SK-N-SH (cell line): ENCODE results near the gene COPS4.

Experiments
- CTCF ChIP-seq: fragments of 200-600 bp; sonication (generic); IDR thresholded peaks from 2 replicates; pipeline ENCODE4 v1.6.1; 2017; ENCODE audit warnings: antibody characterized with exemption, mild to moderate bottlenecking, moderate library complexity
- EP300 ChIP-seq, 2 experiments: IDR thresholded peaks; 2 replicates each; pipeline versions ENCODE4 v1.4.0 to v1.6.1; 2012; ENCODE audit warnings: borderline replicate concordance in 1 of 2, low read depth in 1 of 2, low read length in 1 of 2
- JUND ChIP-seq: IDR thresholded peaks from 2 replicates; pipeline ENCODE4 v1.4.0; 2012
- POLR2AphosphoS5 ChIP-seq: IDR thresholded peaks from 2 replicates; pipeline ENCODE4 v1.6.1; 2012; ENCODE audit warnings: low read depth, low read length
- RFX5 ChIP-seq: IDR thresholded peaks from 2 replicates; pipeline ENCODE4 v1.6.1; 2012; ENCODE audit warnings: mild to moderate bottlenecking, improper control_type of control experiment, low read length
- TAF1 ChIP-seq: IDR thresholded peaks from 2 replicates; pipeline ENCODE4 v1.6.1; 2012; ENCODE audit warnings: low read depth, mild to moderate bottlenecking, low read length, moderate library complexity, borderline replicate concordance
- USF2 ChIP-seq: fragments of 150-350 bp; IDR thresholded peaks from 2 replicates; pipeline ENCODE4 v1.6.1; 2017; ENCODE audit warnings: antibody characterized with exemption, low read length, low read depth, borderline replicate concordance
- YY1 ChIP-seq: IDR thresholded peaks from 2 replicates; pipeline ENCODE4 v1.4.0; 2012; ENCODE audit warnings: low read depth, mild to moderate bottlenecking
- TF ChIP-seq, protein P1 (sequence below): IDR thresholded peaks from 2 replicates; pipeline ENCODE4 v1.4.0; 2012; ENCODE audit warnings: low read depth
- TF ChIP-seq, protein P2 (sequence below): IDR thresholded peaks from 2 replicates; pipeline ENCODE4 v1.4.0; 2012; ENCODE audit warnings: low read depth, borderline replicate concordance

DNA sequence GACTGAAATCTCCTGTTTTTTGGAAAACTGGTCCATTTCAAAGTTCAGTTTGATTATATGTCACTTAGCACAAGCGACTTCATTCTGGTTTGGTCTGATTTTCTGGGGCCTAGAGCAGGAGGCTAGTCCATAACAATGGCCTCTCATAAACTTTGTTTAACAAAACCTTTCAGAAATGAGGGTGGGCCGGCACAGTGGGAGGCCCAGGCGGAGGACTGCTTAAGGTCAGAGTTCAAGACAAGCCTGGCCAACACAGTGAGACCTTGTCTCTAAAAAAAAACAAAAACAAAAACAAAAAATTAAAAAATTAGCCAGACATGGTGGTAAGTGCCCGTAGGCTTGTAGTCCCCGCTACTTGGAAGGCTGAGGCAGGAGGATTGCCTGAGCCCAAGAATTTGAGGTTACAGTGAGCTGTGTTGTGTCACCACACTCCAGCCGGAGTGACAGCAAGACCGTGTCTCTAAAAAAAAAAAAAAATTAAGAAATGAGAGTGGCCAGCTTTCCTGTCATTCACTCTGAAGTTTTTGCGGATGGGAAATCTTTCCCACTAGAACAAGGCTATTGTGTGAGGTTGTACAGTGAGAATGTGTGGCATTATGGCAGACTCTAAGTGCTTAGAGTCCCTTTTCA, 80.8 kb downstream of the COPS4 start:
- no peak for TF ChIP-seq CTCF
- TF ChIP-seq USF2, result no peak
- no peak for TF ChIP-seq TAF1
- TF ChIP-seq RFX5, result no peak
- TF ChIP-seq POLR2AphosphoS5, result no peak
- TF ChIP-seq, protein P1, sequence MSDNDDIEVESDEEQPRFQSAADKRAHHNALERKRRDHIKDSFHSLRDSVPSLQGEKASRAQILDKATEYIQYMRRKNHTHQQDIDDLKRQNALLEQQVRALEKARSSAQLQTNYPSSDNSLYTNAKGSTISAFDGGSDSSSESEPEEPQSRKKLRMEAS, result no peak
- TF ChIP-seq, protein P2, sequence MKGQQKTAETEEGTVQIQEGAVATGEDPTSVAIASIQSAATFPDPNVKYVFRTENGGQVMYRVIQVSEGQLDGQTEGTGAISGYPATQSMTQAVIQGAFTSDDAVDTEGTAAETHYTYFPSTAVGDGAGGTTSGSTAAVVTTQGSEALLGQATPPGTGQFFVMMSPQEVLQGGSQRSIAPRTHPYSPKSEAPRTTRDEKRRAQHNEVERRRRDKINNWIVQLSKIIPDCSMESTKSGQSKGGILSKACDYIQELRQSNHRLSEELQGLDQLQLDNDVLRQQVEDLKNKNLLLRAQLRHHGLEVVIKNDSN, result no peak
- no peak for TF ChIP-seq JUND
- no peak for TF ChIP-seq EP300 (IDR thresholded peaks at IDR 0.05; ENCODE audit: borderline replicate concordance in 1 of 2, low read depth in 1 of 2, low read length in 1 of 2)
- no peak for TF ChIP-seq YY1
